Measurements from ENCODE around the gene ATP6V1F. TPM values are rescaled to one million over a fixed set of nuclear protein-coding genes. Genes with fewer than 3 reads are reported as not detected.
"Not testable (repeated sequence)": the region's sequence is repeated elsewhere in the genome, so short reads cannot be mapped to it uniquely, and the experiment has no call there.

Gene ATP6V1F
- polyA plus RNA-seq, 6 donors from 2014 or later, result 341 to 599 (median 381) TPM

GRCh38 chr7:128904381-128905197 is 41.9 kb downstream of the ATP6V1F start:
- H3K27ac Mint-ChIP-seq, result peak overlapping the region; percentile 21 to 89 (median 54)
- H3K9me3 Mint-ChIP-seq, result peaks cover 0 to 6% (median 2%) of the 10 kb centered on the region in 7 donors
- ATAC-seq (ENCODE audit: low read depth in 2 of 2) (peak; percentile 85 to 93), DNase-seq (peak; percentile 71)
- peaks cover 9 to 16% (median 11%) of the 10 kb centered on the region in 3 donors for H3K4me1 Mint-ChIP-seq
- peaks cover 16 to 43% (median 35%) of the 10 kb centered on the region in 3 donors for H3K27me3 Mint-ChIP-seq
- H3K36me3 Mint-ChIP-seq, result no peaks in the 10 kb centered on the region
- no peak overlapping the region for H3K4me3 Mint-ChIP-seq

GRCh38 chr7:128906001-128906765 is 43.5 kb downstream of the ATP6V1F start:
- Mint-ChIP-seq H3K27ac (peak overlapping the region in 3 of 6 donors; percentile 49 to 70 (median 52)), H3K27me3 (peaks cover 21 to 59% (median 50%) of the 10 kb centered on the region in 3 donors), H3K9me3 (peaks cover 0 to 3% (median 0%) of the 10 kb centered on the region in 7 donors), H3K4me3 (no peak overlapping the region), H3K36me3 (no peaks in the 10 kb centered on the region), H3K4me1 (peaks cover 13 to 20% (median 19%) of the 10 kb centered on the region in 3 donors)
- DNase-seq, result no peak
- ATAC-seq (ENCODE audit: low read depth in 2 of 2), result no peak

GRCh38 chr7:128906766-128907559 is 44.3 kb downstream of the ATP6V1F start:
- no peaks in the 10 kb centered on the region for H3K36me3 Mint-ChIP-seq
- H3K27me3 Mint-ChIP-seq, result peaks cover 24 to 67% (median 56%) of the 10 kb centered on the region in 3 donors
- DNase-seq, result no peak
- no peak overlapping the region for H3K4me3 Mint-ChIP-seq
- H3K4me1 Mint-ChIP-seq, result peaks cover 13 to 20% (median 19%) of the 10 kb centered on the region in 3 donors
- H3K27ac Mint-ChIP-seq, result peak overlapping the region in 2 of 6 donors; percentile 52 to 89
- peaks cover 0 to 2% (median 0%) of the 10 kb centered on the region in 7 donors for H3K9me3 Mint-ChIP-seq
- ATAC-seq (ENCODE audit: low read depth in 2 of 2), result no peak

DNA sequence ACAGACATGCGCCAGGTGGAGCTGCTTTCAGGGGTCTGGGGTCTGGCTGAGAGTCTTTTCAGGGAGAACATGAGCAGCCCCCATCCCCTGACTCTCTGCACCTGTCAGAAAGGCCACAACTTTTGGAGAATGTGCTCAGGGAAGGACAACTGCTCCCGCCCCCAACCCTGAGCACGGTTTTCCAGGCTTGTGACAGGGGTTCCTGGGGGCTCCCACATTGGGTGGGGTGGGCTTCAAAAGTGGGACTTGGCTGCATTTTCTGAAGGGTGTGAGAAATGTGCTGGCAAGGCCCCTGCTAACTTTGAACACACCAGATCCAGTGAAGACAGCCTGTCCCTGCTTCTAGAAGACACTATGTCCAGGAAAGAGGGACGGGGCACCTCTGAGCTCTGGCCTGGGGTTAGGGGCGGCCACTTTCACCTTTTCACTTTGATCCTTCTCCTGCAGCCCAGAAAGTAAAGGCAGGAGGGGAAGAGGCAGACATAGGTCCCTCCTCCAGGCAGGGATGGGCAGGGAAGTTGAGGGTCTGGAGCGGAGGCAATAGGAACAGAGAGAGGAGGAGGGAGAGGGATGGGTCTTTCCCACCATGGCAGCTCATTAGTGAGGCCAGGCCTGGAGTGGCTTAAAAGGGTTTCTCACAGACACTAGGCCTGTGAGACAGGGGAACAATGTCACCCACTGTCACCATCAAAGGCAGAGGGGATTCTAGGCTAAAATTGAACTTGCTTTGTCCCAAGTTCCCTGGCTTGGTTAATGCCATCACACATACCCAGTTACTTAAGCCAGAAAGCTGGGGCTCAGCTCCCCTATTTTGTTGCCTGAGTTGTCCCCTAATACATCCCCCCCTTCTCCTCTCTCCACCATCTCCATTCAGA is 46.3 kb downstream of the ATP6V1F start:
- Mint-ChIP-seq H3K27me3 (peaks cover 28 to 62% (median 57%) of the 10 kb centered on the region in 3 donors), H3K9me3 (peaks cover 0 to 2% (median 0%) of the 10 kb centered on the region in 7 donors), H3K27ac (peak overlapping the region in 2 of 6 donors; percentile 6 to 92), H3K4me1 (peaks cover 8 to 21% (median 20%) of the 10 kb centered on the region in 3 donors), H3K36me3 (no peaks in the 10 kb centered on the region), H3K4me3 (peak overlapping the region in 3 of 8 donors; percentile 6 to 45 (median 42))
- ATAC-seq (ENCODE audit: low read depth in 2 of 2) (no peak), DNase-seq (no peak)

- Mint-ChIP-seq H3K9me3 (peaks cover 0 to 2% (median 0%) of the 10 kb centered on the region in 7 donors), H3K4me3 (peak overlapping the region in 5 of 8 donors; percentile 6 to 54 (median 42)), H3K27ac (peak overlapping the region in 2 of 6 donors; percentile 6 to 15), H3K36me3 (no peaks in the 10 kb centered on the region), H3K27me3 (peaks cover 23 to 68% (median 61%) of the 10 kb centered on the region in 3 donors), H3K4me1 (peaks cover 11 to 24% (median 22%) of the 10 kb centered on the region in 3 donors)
- ATAC-seq (ENCODE audit: low read depth in 2 of 2) (no peak), DNase-seq (no peak)
Observed at GRCh38 chr7:128909625-128910568, 47.2 kb downstream of the ATP6V1F start.

DNA sequence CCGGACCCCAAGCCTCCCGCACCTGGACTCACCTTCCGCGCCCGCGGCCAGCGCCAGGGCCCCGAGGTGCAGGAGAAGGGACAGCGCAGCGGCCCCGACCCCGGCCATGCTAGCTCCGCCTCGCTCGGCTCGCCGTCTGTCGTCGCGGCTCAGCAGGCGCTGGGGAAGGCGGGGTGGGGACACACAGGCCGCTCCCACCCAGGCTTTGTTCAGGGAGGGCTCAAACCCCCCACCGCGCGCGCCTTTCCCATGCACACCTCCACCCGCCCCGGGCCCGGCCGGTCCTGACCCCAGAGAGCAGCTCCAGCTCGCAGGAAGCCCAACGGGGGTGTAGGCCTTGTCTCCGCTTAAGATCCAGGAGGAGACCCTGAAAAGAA is 47.9 kb downstream of the ATP6V1F start, which contains the start of gene KCP:
Gene KCP, minus strand, starts transcription at position 141 of the 377 bp plus-strand sequence. Its CDS starts 33 bp downstream, at position 108.
- peak within 1 kb of the TSS in 2 of 6 donors; percentile 6 to 15 for H3K27ac Mint-ChIP-seq

GRCh38 chr7:128911423-128912031 is 48.9 kb downstream of the ATP6V1F start:
- ATAC-seq (ENCODE audit: low read depth in 2 of 2), result no peak
- Mint-ChIP-seq H3K27ac (peak overlapping the region in 1 of 6 donors; percentile 44), H3K4me3 (peak overlapping the region in 2 of 8 donors; percentile 39 to 88), H3K36me3 (no peaks in the 10 kb centered on the region), H3K9me3 (peaks cover 0 to 2% (median 0%) of the 10 kb centered on the region in 7 donors), H3K4me1 (peaks cover 16 to 30% (median 21%) of the 10 kb centered on the region in 3 donors), H3K27me3 (peaks cover 27 to 71% (median 60%) of the 10 kb centered on the region in 3 donors)
- no peak for DNase-seq

More for the DNA sequence above, 47.9 kb downstream of the ATP6V1F start, which contains the start of gene KCP:
- Mint-ChIP-seq H3K4me1 (peaks cover 16 to 28% (median 20%) of the 10 kb centered on the region in 3 donors), H3K36me3 (no peaks in the 10 kb centered on the region), H3K4me3 (peak within 1 kb of the TSS in 6 of 8 donors; percentile 6 to 54 (median 42)), H3K9me3 (peaks cover 0 to 2% (median 0%) of the 10 kb centered on the region in 7 donors), H3K27me3 (peaks cover 27 to 75% (median 65%) of the 10 kb centered on the region in 3 donors)
- DNase-seq (no peak), ATAC-seq (ENCODE audit: low read depth in 2 of 2) (no peak)

DNA sequence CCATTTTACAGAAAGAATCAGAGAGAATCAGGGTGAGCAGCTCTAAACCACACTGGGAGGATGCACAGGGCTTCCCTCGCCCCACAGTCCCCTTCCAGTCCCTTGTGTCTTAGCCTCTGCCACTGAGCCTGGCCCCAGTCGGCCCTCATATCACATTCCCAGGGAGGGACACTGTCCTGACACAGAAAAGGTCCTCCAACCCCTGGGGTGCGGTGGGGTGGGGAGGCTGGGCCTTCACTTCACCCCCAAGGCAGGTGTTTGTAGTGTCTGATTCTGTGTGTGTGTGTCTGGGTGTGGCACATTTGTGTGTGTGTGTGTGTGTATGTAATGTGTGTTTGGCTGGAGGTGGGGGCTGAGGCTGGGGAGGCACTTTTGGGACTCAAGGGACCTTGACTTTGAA is 49.6 kb downstream of the ATP6V1F start:
- Mint-ChIP-seq H3K27me3 (peaks cover 27 to 65% (median 57%) of the 10 kb centered on the region in 3 donors), H3K4me3 (peak overlapping the region in 1 of 8 donors; percentile 21), H3K9me3 (peaks cover 0 to 2% (median 0%) of the 10 kb centered on the region in 7 donors), H3K27ac (peak overlapping the region in 1 of 6 donors; percentile 89), H3K36me3 (no peaks in the 10 kb centered on the region), H3K4me1 (peaks cover 16 to 30% (median 21%) of the 10 kb centered on the region in 3 donors)
- DNase-seq (no peak), ATAC-seq (ENCODE audit: low read depth in 2 of 2) (no peak)

DNA sequence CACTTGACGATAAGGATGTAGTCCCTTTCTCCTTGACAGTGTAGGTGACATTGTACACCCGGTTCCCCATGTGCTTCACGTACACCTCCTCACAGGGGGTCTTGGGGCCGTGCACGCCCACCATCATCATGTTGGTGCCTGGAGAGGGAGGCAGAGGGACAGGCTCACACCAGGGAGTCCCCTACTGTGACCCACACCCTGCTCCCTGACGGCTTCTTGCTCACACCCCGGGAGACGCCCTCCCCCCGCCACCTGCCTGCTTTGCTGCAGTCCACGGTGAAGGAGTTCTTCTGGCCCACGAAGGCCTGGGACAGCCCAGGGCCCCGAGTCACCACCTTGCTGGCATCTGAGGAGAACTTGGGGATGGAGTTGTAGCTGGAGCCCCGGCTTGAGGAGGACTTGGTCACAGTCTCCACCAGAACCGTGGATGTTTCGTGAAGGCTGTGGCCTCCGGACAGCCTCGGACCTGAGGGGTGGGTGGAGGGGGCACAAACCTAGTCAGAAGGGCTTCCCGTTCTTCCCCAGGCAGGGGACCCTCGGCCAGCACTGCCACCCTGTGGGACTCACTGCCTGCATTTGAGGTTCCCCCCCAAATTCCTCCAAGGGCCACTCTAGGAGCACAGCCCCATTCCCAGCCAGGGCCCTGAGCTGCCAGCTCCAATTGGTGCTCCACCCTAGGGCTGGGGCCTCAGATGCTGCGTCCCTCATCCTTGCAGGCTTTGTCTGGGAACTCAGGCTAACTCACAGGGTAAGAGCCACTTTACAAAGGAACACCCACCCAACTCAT is 50.2 kb downstream of the ATP6V1F start:
- peak overlapping the region in 2 of 6 donors; percentile 62 to 89 for H3K27ac Mint-ChIP-seq
- DNase-seq; H3K36me3 Mint-ChIP-seq; H3K9me3 Mint-ChIP-seq; ATAC-seq (ENCODE audit: low read depth in 2 of 2): not testable (repeated sequence)
- peaks cover 22 to 62% (median 52%) of the 10 kb centered on the region in 3 donors for H3K27me3 Mint-ChIP-seq
- H3K4me3 Mint-ChIP-seq, result peak overlapping the region in 1 of 8 donors; percentile 4
- H3K4me1 Mint-ChIP-seq, result peaks cover 16 to 30% (median 21%) of the 10 kb centered on the region in 3 donors
